GM18907 (cell line): ENCODE data around the gene SERTAD1.
"Not testable (repeated sequence)": the region's sequence is repeated elsewhere in the genome, so short reads cannot be mapped to it uniquely, and the experiment has no call there.

ENCODE experiments used
- ATAC-seq: cut with Tn5 transposase; IDR thresholded peaks from one replicate; pipeline ENCODE4 v1.9.1; 2021; ENCODE audit warnings: mild to moderate bottlenecking, moderate library complexity; ENCODE audit not compliant: unreplicated experiment

SERTAD1 gene

DNA sequence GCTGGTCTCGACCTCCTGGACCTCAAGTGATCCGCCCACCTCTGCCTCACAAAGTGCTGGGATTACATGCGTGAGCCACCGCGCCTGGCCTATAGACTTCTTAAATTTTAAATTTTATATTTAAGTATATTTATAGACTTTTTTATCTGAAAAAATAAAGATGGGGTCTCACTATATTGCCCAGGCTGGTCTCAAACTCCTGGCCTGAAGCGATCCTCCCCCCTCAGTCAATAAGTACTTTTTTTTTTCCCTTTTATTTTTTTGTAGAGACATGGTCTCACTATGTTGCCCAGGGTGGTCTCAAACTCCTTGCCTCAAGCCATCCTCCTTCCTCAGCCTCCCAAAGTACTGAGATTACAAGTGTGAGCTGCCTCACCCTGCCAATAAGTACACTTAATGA lies 1.9 kb downstream of the SERTAD1 start:
- no peak for ATAC-seq

DNA sequence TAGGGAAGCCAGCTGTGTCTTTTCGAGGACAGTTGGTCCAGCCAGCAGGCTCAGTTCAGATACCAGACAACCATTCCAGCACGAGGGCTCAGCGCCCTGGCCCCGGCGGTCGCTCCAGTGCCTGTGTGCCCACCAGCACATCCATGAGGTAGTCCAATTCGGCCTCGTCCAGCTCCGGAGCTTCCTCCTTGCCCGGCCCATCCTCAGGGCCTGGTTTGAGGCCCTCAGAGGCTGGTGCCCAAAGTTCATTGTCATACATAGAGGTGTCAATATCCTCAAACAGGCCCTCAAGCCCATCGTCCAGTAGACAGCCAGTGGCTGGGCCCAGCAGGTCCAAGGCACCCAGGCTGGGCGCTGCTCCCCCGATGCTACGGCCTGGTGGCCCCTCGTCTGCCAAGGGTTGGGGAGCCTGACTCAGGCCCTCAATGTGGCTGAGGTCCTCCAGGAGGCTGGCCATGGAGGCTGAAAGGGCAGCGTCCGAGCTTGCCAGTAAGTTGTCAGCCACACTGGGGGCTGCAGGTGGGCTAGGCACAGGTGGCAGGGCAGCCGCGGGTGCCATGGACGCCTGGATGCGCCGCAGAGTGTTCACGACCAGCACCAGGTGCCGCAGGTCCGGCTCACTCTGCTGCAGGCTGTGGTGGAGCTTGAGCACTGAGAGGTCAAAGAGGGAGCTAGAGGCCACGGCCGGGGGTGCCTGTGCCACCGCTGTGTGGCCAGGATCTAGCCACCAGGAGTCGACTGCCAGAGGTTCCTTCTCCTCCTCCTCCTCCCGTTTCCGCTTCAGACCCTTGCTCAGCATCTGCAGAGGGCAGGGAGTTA lies 2.8 kb downstream of the SERTAD1 start:
- ATAC-seq: no peak

DNA sequence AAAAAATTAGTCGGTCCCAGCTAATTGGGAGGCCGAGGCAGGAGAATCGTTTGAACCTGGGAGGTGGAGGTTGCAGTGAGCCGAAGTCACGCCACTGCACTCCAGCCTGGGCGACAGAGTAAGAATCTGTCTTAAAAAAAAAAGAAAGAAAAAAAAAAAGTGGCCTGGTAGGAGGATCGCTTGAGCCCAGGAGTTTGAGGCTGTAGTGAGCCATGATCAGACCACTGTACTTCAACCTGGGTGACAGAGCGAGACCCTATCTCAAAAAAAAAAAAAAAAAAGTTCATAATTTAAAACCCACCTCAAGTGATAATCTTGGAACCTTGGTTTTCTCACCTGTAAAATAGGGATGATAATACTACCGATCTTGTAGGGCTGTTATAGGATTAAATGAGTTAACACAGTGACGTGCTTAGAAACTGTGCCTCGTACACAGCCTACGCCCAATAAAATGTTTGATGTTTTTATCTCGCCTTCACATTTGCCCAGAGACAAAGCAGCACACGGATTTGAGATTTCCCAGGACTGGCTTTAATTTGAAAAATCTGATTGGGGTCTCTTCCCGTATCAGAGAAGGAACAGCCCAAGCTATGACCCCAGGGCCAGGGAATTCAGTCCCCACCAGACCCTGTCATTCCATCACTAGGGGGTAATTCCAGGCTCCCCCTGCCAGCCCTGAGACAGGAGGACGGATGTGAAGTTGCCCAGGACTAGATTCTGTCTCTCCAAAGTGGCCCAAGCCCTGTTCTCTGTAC lies 3.6 kb downstream of the SERTAD1 start:
- no peak for ATAC-seq

DNA sequence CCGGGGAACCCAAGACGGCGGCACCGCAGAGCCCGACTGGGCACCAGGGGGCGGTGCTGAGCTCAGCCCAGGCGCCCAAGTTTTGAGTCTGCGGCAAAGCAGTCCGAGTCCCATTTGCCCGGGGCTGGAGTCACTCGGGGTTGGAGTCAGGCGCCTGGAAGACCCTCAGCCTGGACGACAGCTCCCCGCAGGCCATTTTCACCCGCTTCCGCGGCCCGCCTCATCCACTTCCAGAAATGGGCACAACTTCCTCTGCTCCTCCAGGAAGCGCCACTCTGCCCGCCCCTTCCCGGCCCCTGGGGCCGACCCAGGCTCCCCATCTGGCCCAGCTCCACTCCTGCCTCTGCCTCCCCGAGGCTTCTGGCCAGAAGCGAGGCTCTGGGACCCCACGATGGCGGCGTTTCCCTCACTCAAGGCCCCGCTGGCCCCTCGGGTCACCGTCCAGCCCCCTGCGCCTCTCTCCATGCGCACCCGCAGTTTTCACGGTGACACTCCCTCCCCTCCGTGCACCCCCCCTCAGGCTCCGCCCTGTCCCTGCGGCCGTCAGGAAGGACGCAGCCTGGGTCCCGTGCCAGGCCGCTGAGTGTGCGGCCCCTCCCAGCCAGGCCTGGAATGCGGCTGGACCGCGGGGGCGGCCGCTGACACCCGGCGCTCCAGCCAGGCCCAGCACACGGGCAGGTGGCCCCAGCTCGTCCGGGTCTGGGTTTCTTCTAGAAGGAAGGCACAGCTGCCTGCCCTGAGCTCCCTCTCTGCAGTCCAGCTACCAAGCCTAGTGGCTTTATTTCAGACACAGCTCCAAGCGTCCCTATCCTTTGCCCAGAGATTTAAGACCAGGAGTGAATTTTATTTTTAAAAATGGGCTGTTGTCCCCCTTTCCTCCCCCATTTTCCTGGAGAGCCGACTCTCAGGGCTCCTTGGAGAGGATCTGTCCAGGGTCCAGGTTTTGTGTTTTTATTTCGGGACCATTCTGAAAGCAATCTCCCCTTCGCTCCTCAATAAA lies 4.7 kb downstream of the SERTAD1 start:
- peak; percentile 39 for ATAC-seq

DNA sequence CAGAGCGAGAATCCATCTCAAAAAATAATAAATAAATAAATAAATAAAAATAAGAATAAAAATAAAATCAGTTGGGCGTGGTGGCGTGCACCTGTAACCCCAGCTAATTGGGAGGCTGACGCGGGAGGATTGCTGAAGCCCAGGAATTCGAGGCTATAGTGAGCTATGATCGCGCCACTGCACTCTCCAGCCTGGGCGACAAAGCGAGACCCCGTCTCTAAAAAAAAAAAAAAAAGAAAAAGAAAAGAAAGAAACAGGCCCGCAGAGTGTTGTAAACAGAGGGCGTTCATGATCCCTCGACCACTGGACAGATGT lies 5.4 kb downstream of the SERTAD1 start:
- no peak for ATAC-seq

DNA sequence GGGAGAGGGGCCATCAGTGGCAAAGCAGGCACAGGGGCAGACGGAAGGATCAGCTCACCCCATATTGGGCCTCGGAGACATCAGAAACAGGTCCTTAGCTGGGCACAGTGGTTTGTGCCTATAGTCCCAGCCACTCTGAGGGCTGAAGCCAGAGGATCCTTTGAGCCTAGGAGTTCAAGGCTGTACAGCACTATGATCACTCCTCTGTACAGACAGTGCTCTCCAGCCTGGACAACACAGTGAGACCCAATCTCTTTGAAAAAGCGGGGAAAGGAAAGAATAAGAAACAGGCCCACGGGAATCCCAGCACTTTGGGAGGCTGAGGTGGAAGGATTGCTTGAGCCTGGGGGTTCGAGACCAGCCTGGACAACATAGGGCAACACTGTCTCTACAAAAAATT lies 6.0 kb downstream of the SERTAD1 start:
- no peak for ATAC-seq

DNA sequence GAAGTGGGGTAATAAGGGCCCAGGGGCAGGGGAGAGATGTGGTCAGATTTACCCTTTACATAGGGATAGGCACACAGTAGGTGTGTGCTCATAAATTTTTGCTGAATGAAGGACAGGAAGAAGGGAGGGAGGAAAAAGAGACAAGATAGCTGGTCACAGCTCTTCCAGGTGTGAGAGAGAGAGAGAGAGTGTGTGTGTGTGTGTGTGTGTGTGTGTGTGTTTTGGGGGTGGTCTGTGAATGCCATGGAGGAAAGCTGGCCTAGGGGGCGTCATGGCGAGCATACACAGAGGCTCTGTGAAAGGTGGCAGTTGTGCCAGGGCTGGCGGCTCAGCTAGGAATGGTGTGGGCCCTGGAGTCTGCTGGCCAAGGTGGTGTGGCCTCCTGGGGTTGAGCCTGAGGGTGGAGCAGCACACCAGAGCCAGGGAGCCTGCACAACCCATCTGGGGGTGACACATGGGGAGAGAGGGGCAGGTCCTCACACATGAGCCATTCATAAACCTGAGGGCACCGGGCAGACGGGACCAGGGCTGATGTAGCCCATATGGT lies 6.7 kb downstream of the SERTAD1 start:
- ATAC-seq: no peak

DNA sequence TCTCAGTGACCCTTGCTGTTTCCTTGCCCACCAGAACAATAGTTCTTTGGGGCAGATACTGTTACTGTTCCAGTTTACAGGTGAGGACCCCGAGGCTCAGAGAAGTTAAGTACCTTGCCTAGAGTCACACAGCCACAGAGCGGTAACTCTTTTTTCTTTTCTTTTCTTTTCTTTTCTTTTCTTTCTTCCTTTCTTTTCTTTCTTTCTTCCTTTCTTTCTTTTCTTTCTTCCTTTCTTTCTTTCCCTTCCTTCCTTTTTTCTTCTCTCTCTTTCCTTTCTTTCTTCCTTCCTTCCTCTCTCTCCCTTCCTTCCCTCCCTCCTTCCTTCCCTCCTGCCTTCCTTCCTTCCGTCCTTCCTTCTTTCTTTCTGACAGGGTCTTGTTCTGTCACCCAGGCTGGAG lies 7.8 kb downstream of the SERTAD1 start:
- no peak for ATAC-seq

DNA sequence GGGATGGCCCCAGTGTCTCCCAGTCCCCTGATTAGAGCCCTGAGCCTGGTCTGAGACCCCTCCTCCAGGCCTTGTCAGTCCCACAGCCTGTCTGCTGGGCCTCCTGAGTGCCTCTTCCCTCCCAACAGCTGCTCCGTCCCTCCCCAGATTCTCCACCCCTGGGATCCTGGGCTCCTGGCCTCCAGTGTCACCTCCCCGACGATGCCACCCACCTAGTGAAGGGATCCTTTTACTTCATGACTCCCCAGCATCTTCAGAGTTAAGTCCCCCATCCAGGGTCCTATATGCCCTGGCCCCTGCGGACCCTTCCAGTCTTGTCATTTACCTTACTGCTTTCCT lies 8.2 kb downstream of the SERTAD1 start:
- no peak for ATAC-seq

DNA sequence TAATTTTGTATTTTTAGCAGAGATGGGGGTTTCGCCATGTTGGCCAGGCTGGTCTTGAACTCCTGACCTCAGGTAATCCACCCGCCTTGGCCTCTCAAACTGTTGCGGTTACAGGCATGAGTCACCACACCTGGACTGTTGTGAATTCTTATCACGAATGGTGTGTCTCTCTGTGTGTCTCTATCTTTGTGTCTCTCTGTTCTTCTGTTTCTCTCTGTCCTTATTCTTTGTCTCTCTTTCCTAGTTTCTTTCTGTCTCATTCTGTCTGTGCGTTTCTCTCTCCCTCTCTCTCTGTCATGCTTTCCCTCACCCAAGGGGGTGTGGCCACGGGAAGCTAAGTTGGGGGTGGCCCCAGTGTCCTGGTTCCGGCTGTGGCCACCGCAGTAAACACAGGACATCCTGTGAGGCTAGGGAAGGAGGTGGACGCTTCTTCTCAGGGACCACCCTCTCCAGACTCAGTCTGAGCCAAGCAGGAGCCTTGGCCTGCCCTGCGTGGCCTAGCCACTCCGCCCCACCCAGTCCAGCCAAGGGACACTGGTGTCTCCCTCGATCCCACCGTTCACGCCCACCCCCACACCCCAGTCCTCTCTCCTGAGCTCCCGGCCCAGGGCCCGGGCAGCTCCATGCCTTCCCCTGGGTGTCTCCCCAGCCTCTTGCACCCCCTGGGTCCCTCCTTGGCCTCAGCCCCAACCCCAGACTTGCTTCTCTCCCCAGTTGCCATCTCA lies 8.7 kb downstream of the SERTAD1 start:
- no peak for ATAC-seq

DNA sequence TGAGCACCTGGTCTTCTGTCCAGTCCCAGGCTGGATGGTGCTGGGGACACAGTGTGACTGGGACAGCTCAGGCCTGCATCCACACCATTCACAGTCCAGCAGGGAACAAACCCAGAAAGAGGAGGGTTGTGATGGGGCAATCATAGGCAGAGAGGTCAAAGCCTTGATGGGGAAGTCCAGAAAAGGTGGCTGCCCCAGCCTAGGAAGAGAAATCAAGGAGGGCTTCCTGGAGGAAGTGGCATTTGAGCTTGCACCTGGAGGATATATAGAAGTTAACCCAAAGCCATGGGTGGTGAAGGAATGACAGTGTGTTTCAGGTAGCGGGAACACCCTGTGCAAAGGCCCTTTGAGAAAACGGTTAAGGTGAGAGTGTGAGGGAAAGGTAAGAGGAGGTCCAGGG lies 10.0 kb downstream of the SERTAD1 start:
- ATAC-seq: no peak

DNA sequence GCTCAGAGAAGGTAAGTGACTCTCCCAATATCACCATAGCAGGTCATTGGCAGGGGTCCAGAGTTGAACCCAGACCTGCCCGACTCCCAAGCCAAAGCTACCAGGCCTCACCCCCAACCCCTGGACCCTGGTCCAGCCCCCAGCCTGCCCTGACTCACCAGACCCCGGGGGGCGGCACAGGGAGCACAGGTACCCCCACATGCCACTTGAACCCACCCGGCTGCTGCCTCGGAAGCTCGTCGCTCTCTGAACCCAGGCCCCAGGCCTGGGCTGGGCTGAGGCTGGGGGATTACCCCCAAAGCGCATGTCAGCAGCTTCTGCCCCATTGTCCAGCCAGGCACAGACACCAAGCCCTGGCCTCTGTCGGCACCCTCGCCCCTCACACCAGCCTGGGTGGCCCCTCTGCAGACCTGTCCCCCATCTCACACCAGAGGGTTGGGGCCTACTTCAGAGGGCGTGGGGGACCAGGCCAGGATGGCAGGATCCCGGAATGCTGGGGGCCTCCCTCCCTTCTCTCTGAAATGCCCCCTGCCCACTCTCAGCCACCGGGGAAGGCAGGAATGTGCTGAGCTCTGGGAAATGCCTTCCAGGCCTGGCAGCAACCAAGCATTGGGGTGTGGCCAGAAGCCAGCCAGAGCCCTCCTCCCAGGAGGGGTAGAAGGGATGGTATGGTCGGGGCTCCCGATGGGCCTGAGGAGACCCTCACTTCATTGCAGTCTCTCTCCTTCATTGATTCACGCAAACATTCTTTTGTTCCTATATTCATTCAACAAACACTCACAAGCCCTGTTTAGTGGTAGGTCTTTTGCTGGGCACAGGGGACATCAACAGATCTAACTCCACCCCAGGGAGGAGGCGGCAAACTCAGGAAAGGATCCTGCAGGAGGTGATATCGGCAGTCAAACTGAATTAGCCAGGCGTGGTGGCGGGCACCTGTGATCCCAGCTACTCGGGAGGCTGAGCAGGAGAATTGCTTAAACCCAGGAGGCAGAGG lies 11.0 kb downstream of the SERTAD1 start:
- no peak for ATAC-seq

DNA sequence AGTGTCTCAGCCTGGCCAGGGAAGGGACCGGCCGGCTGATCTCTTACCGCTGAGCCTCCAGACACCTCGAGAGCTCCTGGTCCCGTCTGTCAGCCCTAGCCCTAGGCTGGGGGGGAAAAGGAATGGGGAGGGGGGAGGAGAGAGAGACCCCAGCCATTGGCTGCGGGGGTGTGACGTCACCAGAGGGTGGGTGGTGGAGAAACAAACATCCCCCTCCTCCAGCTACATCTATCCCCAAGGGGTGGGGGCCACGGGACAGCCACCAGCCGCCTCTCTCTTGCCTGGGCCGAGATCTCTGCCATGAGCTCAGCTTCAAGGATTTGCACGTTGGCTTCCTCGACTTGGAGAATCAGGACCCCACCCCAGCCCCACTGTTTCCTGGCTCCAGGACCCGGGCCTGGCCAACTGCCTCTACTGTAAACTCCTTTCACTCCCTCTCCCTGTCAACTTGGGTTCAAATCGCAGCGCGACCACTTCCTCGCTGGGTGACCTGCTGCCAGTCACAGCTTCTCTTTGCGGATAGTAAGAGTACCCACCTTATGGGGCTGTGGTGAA lies 12.4 kb downstream of the SERTAD1 start, which contains the start of gene PRX:
PRX (minus strand) TSS at position 88 of the 555 bp plus-strand sequence. CDS start 5,446 bp downstream, outside the sequence.
- no peak for ATAC-seq

DNA sequence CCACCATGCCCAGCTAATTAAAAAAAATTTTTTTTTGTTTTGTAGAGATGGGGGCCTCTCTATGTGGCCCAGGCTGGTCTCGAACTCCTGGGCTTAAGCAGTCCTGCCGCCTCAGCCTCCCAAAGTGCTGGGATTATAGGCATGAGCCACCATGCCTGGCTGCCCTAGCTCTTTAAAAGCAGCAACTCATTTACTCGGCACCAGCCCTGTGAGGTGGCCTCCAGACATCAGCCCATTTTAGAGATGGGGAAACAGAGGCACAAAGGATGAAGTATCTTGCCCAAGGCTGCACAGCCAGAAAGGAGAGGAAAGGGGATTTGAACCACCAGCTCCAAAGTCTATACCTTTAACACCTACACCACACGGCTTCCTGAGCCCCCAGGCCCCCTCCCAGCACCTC lies 12.9 kb downstream of the SERTAD1 start:
- ATAC-seq: no peak

DNA sequence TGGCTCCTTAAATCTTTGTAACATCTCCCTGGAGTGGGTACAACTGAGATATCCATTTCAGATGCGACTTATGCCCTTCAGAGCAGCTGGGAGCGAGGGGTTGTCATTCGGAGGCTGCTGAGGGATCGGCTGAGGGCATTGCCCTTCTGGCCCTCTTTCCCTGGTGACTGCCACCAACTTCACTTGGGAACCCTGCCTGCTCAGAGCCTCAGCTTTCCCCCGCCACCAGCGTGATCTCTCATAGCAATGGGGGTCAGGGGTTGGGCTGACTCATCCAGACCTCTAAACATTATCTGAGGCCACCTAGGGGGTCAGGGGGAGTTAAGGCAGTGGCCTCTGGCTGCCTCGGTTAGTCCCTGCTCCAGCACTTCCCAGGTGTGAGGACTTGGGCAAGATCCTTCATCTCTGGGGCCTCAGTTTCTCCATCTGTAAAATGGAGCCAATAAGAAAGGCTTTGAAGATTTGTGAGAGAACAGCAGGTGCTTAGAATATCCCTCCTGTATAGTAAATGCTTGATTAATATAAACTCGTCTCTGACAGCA lies 13.8 kb downstream of the SERTAD1 start:
- ATAC-seq: no peak

DNA sequence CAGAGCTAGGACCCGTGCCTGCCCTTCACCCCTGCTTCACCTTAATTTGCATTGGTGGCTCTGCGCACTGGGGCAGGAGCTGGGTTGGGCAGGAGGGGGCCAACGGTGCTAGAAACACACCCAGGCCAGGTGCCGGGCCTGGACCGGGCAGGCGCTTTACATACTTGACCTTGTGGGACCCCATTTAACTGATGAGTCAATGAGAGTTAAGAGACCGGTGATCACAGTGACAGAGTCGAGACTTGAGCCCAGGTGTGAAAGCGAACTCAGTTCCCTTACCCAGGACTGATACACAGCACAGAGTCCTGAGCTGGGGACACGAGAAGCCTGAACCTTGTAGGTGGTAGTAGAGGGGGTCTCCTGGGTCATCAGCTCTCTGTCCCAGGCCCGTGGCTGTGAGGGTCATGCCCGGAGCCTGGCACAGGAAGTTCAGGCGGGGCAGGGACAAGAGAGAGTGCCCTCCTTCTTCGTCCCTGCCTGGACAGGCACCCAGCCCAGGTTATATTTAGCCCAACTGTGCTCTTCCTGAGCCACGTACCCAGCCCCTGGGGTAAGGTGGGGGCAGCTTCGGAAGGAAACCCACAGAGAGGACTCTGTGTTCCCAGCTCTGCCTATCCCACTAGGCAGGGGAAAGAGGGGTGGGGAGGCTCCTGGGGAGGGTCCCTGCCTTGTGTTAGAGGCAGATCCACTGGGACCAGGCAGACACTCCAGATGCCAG lies 14.5 kb downstream of the SERTAD1 start:
- ATAC-seq: no peak

DNA sequence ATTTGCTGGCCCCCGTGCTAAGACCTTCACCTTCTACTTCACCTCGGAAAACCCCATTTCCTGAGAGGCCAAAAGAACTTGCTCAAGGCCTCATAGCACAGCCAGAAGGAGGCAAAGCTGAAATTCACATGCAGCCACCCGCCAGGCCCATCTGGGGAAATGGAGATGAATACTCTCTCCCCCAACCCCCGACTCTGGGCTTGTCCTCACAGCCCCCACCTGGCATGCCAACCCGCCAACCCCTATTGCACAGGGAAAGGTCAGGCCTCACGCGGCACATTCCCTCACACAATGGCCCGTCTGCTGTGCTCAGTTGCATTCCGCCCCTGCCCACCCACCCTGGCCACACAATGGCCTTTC lies 15.8 kb downstream of the SERTAD1 start:
- ATAC-seq: no peak

DNA sequence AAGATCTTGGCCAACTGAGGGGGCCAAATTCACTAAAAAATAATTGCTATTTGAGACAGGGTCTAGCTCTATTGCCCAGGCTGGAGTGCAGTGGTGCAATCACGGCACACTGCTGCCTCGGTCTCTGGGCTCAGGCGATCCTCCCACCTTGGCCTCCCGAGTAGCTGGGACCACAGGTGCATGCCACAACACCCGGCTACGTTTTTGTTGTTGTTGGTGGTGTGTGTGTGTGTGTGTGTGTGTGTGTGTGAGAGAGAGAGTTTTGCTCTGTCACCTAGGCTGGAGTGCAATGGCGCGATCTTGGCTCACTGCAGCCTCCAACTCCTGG lies 17.2 kb downstream of the SERTAD1 start:
- ATAC-seq: not testable (repeated sequence)
